HUES48 (cell line): ENCODE results near the gene KDM4C.
"Not testable (repeated sequence)": the region's sequence is repeated elsewhere in the genome, so short reads cannot be mapped to it uniquely, and the experiment has no call there.

Experiments
- H3K27ac ChIP-seq: one replicate; pipeline ENCODE4 v1.7.0; 2013; ENCODE audit warnings: low read depth, low read length, inconsistent platforms
- H3K27me3 ChIP-seq: 2 replicates; pipeline ENCODE4 v1.6.1; 2013; ENCODE audit warnings: mild to moderate bottlenecking, low read length; ENCODE audit not compliant: control insufficient read depth, insufficient read depth
- H3K36me3 ChIP-seq: 2 replicates; pipeline ENCODE4 v1.6.1; 2013; ENCODE audit warnings: low read length; ENCODE audit not compliant: control insufficient read depth, insufficient read depth
- H3K4me1 ChIP-seq: 2 replicates; pipeline ENCODE4 v1.6.1; 2013; ENCODE audit warnings: mild to moderate bottlenecking, low read length; ENCODE audit not compliant: control insufficient read depth, insufficient read depth
- H3K4me3 ChIP-seq: 2 replicates; pipeline ENCODE4 v1.5.1; 2013; ENCODE audit warnings: mild to moderate bottlenecking, low read depth, low read length
- H3K9ac ChIP-seq: 2 replicates; pipeline ENCODE4 v1.6.1; 2013; ENCODE audit warnings: mild to moderate bottlenecking, low read depth, low read length, moderate library complexity
- H3K9me3 ChIP-seq: 2 replicates; pipeline ENCODE4 v1.6.1; 2013; ENCODE audit warnings: low read length; ENCODE audit not compliant: control insufficient read depth, insufficient read depth

Gene KDM4C

GRCh38 chr9:7001571-7001970 lies 243.8 kb downstream of the KDM4C start:
- H3K9ac ChIP-seq = no peak overlapping the region
- H3K27me3 ChIP-seq = no peaks in the 10 kb centered on the region
- H3K4me1 ChIP-seq = no peaks in the 10 kb centered on the region
- H3K36me3 ChIP-seq = peaks cover 6% of the 10 kb centered on the region; the same call in 1 of the 2 replicates
- no peak overlapping the region for H3K27ac ChIP-seq
- no peaks in the 10 kb centered on the region for H3K9me3 ChIP-seq
- no peak overlapping the region for H3K4me3 ChIP-seq

- no peaks in the 10 kb centered on the region for H3K4me1 ChIP-seq
- no peak overlapping the region for H3K27ac ChIP-seq
- no peak overlapping the region for H3K9ac ChIP-seq
- H3K9me3 ChIP-seq = no peaks in the 10 kb centered on the region
- H3K4me3 ChIP-seq = no peak overlapping the region
- H3K36me3 ChIP-seq = peaks cover 15% of the 10 kb centered on the region; the same call in 1 of the 2 replicates
- H3K27me3 ChIP-seq = no peaks in the 10 kb centered on the region
Observed at GRCh38 chr9:7003861-7004260, 246.1 kb downstream of the KDM4C start.

- Histone ChIP-seq H3K4me1 (peaks cover 5% of the 10 kb centered on the region; the same call in 1 of the 2 replicates), H3K4me3 (no peak overlapping the region), H3K27ac (no peak overlapping the region), H3K9ac (no peak overlapping the region), H3K36me3 (peaks cover 11% of the 10 kb centered on the region; the same call in 1 of the 2 replicates), H3K27me3 (no peaks in the 10 kb centered on the region), H3K9me3 (no peaks in the 10 kb centered on the region)
Observed at GRCh38 chr9:7006417-7006816, 248.6 kb downstream of the KDM4C start.

GRCh38 chr9:7008411-7008810 lies 250.6 kb downstream of the KDM4C start:
- peaks cover 17% of the 10 kb centered on the region; the same call in 1 of the 2 replicates for H3K36me3 ChIP-seq
- peaks cover 5% of the 10 kb centered on the region; the same call in 1 of the 2 replicates for H3K4me1 ChIP-seq
- no peaks in the 10 kb centered on the region for H3K27me3 ChIP-seq
- no peak overlapping the region for H3K4me3 ChIP-seq
- H3K9ac ChIP-seq = no peak overlapping the region
- H3K9me3 ChIP-seq = no peaks in the 10 kb centered on the region
- no peak overlapping the region for H3K27ac ChIP-seq

GRCh38 chr9:7009065-7009464 lies 251.3 kb downstream of the KDM4C start:
- peaks cover 18% of the 10 kb centered on the region; the same call in 1 of the 2 replicates for H3K36me3 ChIP-seq
- no peaks in the 10 kb centered on the region for H3K9me3 ChIP-seq
- H3K27ac ChIP-seq = no peak overlapping the region
- H3K27me3 ChIP-seq = no peaks in the 10 kb centered on the region
- H3K9ac ChIP-seq = no peak overlapping the region
- H3K4me1 ChIP-seq = peaks cover 5% of the 10 kb centered on the region; the same call in 1 of the 2 replicates
- no peak overlapping the region for H3K4me3 ChIP-seq

GRCh38 chr9:7011395-7012067 lies 253.8 kb downstream of the KDM4C start:
- Histone ChIP-seq H3K4me1 (peaks cover 5% of the 10 kb centered on the region; the same call in 1 of the 2 replicates), H3K36me3 (peaks cover 23% of the 10 kb centered on the region; the same call in 1 of the 2 replicates), H3K9ac (no peak overlapping the region), H3K4me3 (no peak overlapping the region), H3K9me3 (no peaks in the 10 kb centered on the region), H3K27ac (no peak overlapping the region), H3K27me3 (no peaks in the 10 kb centered on the region)

GRCh38 chr9:7027996-7028395 lies 270.2 kb downstream of the KDM4C start:
- H3K27me3 ChIP-seq = no peaks in the 10 kb centered on the region
- no peaks in the 10 kb centered on the region for H3K9me3 ChIP-seq
- no peak overlapping the region for H3K4me3 ChIP-seq
- H3K27ac ChIP-seq = no peak overlapping the region
- no peaks in the 10 kb centered on the region for H3K36me3 ChIP-seq
- H3K4me1 ChIP-seq = no peaks in the 10 kb centered on the region
- no peak overlapping the region for H3K9ac ChIP-seq

- no peak overlapping the region for H3K27ac ChIP-seq
- H3K27me3 ChIP-seq = no peaks in the 10 kb centered on the region
- no peaks in the 10 kb centered on the region for H3K9me3 ChIP-seq
- no peaks in the 10 kb centered on the region for H3K4me1 ChIP-seq
- no peak overlapping the region for H3K4me3 ChIP-seq
- H3K36me3 ChIP-seq = no peaks in the 10 kb centered on the region
- H3K9ac ChIP-seq = no peak overlapping the region
Observed at GRCh38 chr9:7028591-7028990, 270.8 kb downstream of the KDM4C start.

GRCh38 chr9:7030943-7031342 lies 273.2 kb downstream of the KDM4C start:
- not testable (repeated sequence) for H3K4me1 ChIP-seq, H3K4me3 ChIP-seq, H3K9me3 ChIP-seq, H3K36me3 ChIP-seq, H3K27ac ChIP-seq, H3K27me3 ChIP-seq, H3K9ac ChIP-seq

GRCh38 chr9:7033076-7034045 lies 275.6 kb downstream of the KDM4C start:
- no peak overlapping the region for H3K4me3 ChIP-seq
- H3K36me3 ChIP-seq = no peaks in the 10 kb centered on the region
- no peaks in the 10 kb centered on the region for H3K27me3 ChIP-seq
- no peak overlapping the region for H3K27ac ChIP-seq
- no peak overlapping the region for H3K9ac ChIP-seq
- peaks cover 3% of the 10 kb centered on the region; the same call in 1 of the 2 replicates for H3K4me1 ChIP-seq
- no peaks in the 10 kb centered on the region for H3K9me3 ChIP-seq

GRCh38 chr9:7037176-7037575 lies 279.4 kb downstream of the KDM4C start:
- Histone ChIP-seq H3K36me3 (no peaks in the 10 kb centered on the region), H3K27ac (no peak overlapping the region), H3K4me3 (no peak overlapping the region), H3K9ac (no peak overlapping the region), H3K4me1 (peaks cover 3% of the 10 kb centered on the region; the same call in 1 of the 2 replicates), H3K27me3 (no peaks in the 10 kb centered on the region), H3K9me3 (no peaks in the 10 kb centered on the region)
